GM04504 (cell line): Measurements from ENCODE around the gene GSTM1.

Source experiments
- DNase-seq: peaks from one replicate; pipeline ENCODE4 v3.0.0-alpha.2; 2012; ENCODE audit warnings: low read depth

The GSTM1 gene

DNA sequence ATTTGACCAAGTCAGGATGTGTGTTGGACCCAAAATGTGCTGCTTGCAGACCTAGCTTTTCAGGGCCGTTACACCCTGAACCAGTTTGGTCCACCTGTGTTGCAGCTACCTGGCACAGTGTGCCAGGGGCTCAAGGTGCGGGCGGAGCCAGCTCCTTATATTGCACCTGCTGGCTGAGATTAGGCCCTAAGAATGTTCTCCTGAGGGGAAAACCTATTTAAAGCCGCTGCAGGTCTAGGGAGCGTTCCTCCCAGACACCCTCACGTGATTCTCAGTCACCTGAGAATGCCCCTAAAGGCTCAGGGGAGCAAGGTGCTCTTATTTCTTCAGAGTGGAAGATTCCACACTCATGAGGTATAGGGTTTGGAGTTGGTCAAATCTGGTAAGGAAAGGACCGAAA is 41.3 kb downstream of the GSTM1 start:
- no peak for DNase-seq

GRCh38 chr1:109730666-109731065 is 43.0 kb downstream of the GSTM1 start:
- DNase-seq, result no peak

- no peak for DNase-seq
These were observed 44.8 kb downstream of the GSTM1 start for GRCh38 chr1:109732390-109732881.

GRCh38 chr1:109733236-109733870 is 45.7 kb downstream of the GSTM1 start:
- no peak for DNase-seq

DNA sequence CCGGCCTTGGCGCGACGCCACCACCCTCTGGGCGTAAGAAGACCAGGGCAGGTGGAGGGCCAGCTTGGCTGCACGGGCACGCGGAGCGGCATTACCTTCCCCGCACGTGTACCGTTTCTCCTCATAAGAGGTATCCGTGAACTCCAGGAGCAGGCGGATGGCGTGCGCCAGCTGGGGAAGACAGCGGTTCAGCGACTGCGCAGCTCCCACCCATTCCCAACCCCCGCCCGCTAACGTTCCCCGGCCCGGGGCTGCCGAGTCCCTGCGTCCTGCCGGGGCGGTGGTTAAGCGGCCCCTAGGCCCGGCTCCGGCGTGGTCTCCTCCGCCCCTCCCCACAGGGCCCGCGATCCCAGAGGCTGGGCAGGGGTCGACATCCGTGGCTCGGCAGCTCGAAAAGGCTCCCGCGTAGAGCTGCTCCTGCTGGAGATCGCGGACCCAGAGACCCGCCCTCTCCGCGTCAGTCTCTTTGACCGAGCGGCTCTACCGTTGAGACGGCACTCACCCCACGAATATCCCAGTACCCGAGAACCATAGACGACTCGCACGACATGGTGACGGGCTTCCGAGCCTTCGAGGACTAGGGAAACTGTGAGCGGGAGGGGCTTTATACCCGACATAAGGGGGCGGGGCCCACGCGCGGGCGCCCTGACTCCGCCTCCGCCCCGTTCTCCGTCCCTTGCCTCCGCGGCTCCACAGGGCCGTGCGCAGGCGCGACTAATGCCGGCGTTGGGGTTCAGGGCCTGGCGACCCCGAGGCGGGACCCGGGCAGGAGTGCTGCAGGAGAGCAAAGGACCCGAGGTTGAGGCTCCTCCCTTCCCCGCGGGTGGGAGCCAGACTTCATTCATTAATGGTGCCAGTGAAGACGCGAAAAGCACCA is 52.4 kb downstream of the GSTM1 start:
- no peak for DNase-seq

- no peak for DNase-seq
These were observed 53.2 kb downstream of the GSTM1 start, which contains the start of gene GSTM3 for GRCh38 chr1:109740615-109741373. Gene GSTM3 (minus strand): TSS chr1:109741038. CDS start chr1:109740287, 751 bp downstream.
